K562 (cell line): ENCODE data around the gene TMEM25.

Experiments used
- CHD2 ChIP-seq: IDR thresholded peaks from 2 replicates; pipeline ENCODE4 v1.6.1; 2011; ENCODE audit warnings: low read depth, low read length
- CREBBP ChIP-seq: IDR thresholded peaks from one replicate; pipeline ENCODE4 v1.6.1; 2012; ENCODE audit warnings: low read depth, mild to moderate bottlenecking, control low read depth, inconsistent platforms, low read length
- ETS1 ChIP-seq: conservative IDR thresholded peaks from 2 replicates; pipeline ENCODE4 v1.6.1; 2011; ENCODE audit warnings: low read depth, mild to moderate bottlenecking, low read length; ENCODE audit not compliant: control insufficient read depth
- FOXA3 ChIP-seq, 2 experiments: fragments of 450-650 bp in 1 of 2; sonication (generic) in 1 of 2; formaldehyde crosslinking; IDR thresholded peaks in 1 of 2; conservative IDR thresholded peaks in 1 of 2; 2 replicates each; pipeline versions ENCODE4 v1.4.0 to v1.8.0; 2020 to 2022; ENCODE audit warnings: mild to moderate bottlenecking in 2 of 2, missing genetic modification reagents in 1 of 2
- MAZ ChIP-seq, 2 experiments: fragments of 450-650 bp in 1 of 2; sonication (generic) in 1 of 2; formaldehyde crosslinking; IDR thresholded peaks in 1 of 2; conservative IDR thresholded peaks in 1 of 2; 2 replicates each; pipeline versions ENCODE4 v1.4.0 to v1.5.0; 2020; ENCODE audit warnings: mild to moderate bottlenecking in 1 of 2, missing genetic modification reagents in 1 of 2
- MCM5 ChIP-seq: fragments of 450-650 bp; IDR thresholded peaks from 2 replicates; pipeline ENCODE4 v1.6.1; 2016; ENCODE audit warnings: low read depth
- NRF1 ChIP-seq, 2 experiments: fragments of 450-650 bp; IDR thresholded peaks in 1 of 2; conservative IDR thresholded peaks in 1 of 2; 2 replicates each; pipeline ENCODE4 v1.6.1; 2014; ENCODE audit warnings: mild to moderate bottlenecking in 2 of 2
- PCBP2 ChIP-seq: fragments of 200-400 bp; formaldehyde crosslinking; IDR thresholded peaks from 2 replicates; pipeline ENCODE4 v1.6.1; 2018; ENCODE audit warnings: low read length, low read depth, mild to moderate bottlenecking, moderate library complexity; ENCODE audit not compliant: poor library complexity, severe bottlenecking
- THRA ChIP-seq: fragments of 450-650 bp; IDR thresholded peaks from 2 replicates; pipeline ENCODE4 v1.6.1; 2017; ENCODE audit warnings: mild to moderate bottlenecking, moderate library complexity
- ZNF311 ChIP-seq: fragments of 250-450 bp; sonication (Bioruptor Pico); IDR thresholded peaks from 2 replicates; pipeline ENCODE4 v1.4.0; 2020; ENCODE audit warnings: mild to moderate bottlenecking, moderate library complexity
- TF ChIP-seq, protein P1 (sequence below), 3 experiments: IDR thresholded peaks in 2 of 3; conservative IDR thresholded peaks in 1 of 3; 2 replicates each; pipeline ENCODE4 v1.5.1; 2011 to 2012; ENCODE audit warnings: low read length in 3 of 3, mild to moderate bottlenecking in 3 of 3, control low read depth in 2 of 3, improper control_type of control experiment in 1 of 3, inconsistent platforms in 1 of 3, low read depth in 1 of 3, mixed read lengths in 1 of 3, moderate library complexity in 1 of 3; ENCODE audit not compliant: insufficient read depth in 2 of 3

DNA sequence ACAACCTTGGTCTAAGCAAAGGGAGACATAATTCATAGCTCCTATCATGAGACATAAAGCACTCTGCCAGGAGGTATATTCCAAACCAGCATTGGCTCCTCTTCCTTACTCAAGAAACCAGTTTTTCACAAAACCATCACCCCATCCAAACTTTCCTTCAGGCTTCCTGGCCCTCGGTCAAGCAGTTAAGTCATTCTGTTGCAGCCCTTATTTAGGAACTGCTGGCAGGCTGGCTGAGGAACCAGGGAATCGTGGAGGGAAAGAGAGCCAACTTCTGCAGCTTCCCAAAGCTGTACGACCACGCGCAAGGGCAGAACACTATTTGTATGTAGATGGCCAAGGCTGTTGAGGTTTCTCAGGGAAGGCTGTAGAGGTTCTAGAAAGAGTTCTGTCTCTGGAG, 34.1 kb downstream of the TMEM25 start:
- TF ChIP-seq, protein P1, sequence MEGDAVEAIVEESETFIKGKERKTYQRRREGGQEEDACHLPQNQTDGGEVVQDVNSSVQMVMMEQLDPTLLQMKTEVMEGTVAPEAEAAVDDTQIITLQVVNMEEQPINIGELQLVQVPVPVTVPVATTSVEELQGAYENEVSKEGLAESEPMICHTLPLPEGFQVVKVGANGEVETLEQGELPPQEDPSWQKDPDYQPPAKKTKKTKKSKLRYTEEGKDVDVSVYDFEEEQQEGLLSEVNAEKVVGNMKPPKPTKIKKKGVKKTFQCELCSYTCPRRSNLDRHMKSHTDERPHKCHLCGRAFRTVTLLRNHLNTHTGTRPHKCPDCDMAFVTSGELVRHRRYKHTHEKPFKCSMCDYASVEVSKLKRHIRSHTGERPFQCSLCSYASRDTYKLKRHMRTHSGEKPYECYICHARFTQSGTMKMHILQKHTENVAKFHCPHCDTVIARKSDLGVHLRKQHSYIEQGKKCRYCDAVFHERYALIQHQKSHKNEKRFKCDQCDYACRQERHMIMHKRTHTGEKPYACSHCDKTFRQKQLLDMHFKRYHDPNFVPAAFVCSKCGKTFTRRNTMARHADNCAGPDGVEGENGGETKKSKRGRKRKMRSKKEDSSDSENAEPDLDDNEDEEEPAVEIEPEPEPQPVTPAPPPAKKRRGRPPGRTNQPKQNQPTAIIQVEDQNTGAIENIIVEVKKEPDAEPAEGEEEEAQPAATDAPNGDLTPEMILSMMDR (IDR thresholded peaks at IDR 0.05 in 2 of 3, conservative IDR thresholded peaks at IDR 0.05 in 1 of 3; ENCODE audit: insufficient read depth in 2 of 3, low read depth in 1 of 3, low read length in 3 of 3) = no peak
- TF ChIP-seq MCM5 (no peak), CREBBP (no peak), THRA (no peak), FOXA3 (CRISPR knock-in tag; conservative IDR thresholded peaks at IDR 0.05 in 1 of 2, IDR thresholded peaks at IDR 0.05 in 1 of 2) (no peak), NRF1 (conservative IDR thresholded peaks at IDR 0.05 in 1 of 2, IDR thresholded peaks at IDR 0.05 in 1 of 2) (no peak), ZNF311 (no peak), ETS1 (no peak), PCBP2 (no peak), CHD2 (no peak), MAZ (CRISPR knock-in tag; conservative IDR thresholded peaks at IDR 0.05 in 1 of 2, IDR thresholded peaks at IDR 0.05 in 1 of 2) (no peak)
